NCI-H128 (cell line): ENCODE results near the gene UBA52.
A peak's percentile ranks its signal among the peaks of the same experiment; 100 is the strongest.
"Not testable (repeated sequence)": the region's sequence is repeated elsewhere in the genome, so short reads cannot be mapped to it uniquely, and the experiment has no call there.

Source experiments
- DNase-seq: peaks from one replicate; lab custom pipeline; 2025; ENCODE audit not compliant: unreplicated experiment; lab: John Stamatoyannopoulos, UW

UBA52 gene

DNA sequence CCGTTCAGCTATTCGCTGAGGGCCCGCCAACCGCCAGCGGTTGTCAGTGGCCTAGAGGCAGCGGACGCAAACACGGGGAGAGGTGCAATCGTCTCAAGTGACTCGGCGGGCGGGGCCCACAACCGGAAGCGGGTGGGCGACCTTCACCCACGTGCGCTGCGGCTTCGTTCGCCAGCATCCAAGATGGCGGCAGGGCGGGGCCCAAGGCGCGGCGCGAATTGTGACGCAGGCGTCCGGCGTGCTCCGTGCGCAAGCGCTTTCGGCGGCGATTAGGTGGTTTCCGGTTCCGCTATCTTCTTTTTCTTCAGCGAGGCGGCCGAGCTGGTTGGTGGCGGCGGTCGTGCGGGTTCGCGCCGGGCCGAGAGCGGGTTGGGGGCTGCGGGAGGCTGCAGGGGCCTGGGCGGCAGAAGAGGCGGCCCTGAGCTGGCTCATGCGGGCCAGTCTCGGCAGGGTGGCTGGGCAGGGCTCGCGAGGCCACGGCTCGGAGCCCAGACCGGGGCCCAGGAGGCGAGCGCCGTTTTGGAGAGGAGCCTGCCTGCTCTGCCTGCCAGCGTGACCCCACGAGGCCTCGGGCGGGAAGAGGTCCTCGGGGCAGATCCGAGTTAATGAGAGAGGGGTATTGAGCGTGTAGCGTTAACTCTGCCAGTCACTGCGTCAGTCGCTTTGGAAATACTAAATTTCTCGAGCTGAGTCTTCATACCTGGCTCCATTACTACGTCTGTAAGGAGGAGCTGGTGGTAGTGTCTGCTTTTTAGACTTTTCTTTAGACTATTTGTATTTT, at the start of gene UBA52:
Gene UBA52 (plus strand): TSS at position 294 of the 781 bp plus-strand sequence. CDS start 1,444 bp downstream, outside the sequence.
- peak; percentile 98 for DNase-seq

DNA sequence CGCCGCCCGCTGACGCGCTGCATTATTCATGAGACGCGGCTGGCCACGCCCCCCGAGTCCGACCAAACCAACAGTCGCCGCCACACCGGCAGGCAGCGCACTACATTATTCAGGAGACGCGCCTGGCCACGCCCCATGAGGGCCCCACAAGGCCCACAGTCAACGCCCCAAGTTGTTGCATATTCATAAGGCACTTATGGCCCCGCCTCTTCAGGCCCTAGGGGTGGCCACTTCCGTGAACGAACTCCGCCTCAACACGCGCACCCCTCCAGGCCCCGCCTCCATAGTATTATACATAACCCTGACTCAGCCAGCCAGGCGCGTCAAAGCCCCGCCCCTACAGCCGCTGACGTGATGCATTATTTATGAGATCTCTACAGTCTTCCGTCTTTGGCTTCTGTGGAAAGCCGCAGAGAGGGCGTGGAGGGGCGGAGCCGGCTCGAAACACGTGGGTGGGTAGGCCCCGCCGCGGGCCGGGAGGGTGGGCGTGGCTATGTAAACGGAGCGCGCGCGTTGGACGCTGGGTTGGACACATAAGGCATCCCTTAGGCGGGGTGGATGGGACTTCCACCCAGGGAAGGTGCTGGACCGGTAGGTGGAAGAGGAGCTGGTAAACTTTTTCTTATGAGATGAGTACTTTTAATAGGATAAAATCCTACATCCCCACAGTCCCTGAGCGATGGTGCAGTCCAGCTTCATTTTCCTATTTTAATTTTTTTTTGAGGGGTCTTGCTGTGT, 49.4 kb upstream of the UBA52 start:
- DNase-seq: peak; percentile 99

DNA sequence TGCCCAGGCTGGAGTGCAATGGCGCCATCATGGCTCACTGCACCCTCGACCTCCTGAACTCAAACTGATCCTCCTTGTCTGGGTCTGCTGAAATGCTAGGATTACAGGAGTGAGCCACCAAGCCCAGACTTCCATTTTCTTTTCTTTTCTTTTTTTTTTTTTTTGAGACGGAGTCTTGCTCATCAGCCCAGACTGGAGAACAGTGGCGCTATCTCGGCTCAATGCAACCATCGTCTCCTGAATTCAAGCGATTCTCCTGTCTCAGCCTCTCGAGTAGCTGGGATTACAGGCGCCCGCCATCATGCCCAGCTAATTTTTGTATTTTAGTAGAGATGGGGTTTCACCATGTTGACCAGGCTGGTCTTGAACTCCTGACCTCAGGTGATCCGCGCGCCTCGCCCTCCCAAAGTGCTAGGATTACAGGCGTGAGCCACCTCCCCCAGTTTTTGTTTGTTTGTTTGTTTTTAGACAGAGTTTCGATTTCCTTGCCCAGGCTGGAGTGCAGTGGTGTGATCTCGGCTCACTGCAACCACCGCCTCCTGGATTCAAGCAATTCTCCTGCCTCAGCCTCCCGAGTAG, 48.7 kb upstream of the UBA52 start:
- DNase-seq: not testable (repeated sequence)

DNA sequence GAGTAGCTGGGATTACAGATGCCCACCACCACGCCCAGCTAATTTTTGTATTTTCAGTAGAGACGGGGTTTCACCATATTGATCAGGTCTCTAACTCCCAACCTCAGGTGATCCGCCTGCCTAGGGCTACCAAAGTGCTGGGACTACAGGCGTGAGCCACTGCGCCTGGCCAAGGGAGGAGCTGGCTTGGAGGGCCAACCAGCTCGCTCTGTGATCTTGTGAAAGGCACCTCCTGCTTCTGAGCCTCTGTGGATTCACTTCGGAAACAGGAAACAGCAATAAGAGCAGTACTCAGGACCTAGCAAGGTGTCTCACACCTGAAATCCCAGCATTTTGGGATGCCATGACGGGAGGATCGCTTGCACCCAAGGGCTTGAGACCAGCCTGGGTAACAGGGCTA, 47.8 kb upstream of the UBA52 start:
- no peak for DNase-seq

DNA sequence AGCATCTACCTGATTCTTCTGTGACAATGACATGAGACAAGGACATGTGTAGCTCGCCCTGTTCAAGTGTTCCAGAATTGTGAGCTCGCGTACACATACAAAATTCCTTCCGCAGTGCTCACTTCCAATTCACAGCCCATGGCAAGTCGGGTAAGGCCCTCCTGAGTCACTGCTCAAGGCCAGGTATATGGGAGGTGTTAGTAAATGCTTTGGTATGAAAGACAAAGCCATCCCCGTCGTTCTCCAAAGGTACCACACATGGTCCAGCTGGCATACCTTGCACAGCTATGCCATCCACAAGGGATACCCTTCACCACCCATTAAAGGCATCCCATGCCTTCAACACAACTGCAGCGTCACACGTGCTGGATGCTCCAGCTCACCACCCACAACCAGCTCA, 45.3 kb upstream of the UBA52 start:
- DNase-seq: no peak

DNA sequence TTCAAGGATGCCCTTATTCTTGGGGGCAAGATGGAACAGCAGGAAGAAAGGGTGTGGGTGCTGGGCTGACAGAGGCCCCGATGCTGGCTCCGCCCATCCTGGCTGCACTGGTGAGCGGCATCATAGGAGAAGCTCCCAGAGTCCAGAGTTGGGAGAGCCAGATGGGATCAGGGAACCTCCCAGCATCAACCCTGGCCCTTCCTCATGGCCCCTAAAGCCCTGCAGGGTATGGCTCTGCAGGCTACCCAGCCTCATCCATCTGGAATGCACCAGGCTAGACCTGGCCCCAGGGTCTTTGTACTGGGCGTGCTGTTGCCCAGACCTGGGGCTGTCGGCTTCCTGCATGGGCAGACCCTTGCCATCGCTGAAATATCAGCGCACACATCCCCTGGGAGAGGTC, 41.9 kb upstream of the UBA52 start:
- DNase-seq: no peak

DNA sequence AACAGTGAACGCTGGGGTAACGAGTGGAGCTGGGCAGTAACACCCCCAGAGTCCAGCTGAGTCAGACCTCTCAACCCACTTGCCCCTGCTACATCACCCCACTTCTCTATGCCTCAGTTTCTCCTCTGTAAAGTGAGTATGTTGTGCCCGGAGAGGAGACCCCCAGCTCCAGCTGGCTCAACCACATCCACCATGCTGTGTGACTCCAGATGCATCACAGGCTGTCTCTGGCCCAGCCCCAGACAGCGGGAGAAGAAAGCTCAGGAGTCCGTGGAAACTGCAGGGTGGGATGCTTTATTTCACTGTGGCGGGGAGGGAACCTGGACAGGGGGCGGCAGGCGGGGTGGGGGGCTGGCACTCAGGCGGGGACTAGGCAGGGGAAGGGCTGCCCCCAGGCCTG, 40.2 kb upstream of the UBA52 start:
- no peak for DNase-seq

DNA sequence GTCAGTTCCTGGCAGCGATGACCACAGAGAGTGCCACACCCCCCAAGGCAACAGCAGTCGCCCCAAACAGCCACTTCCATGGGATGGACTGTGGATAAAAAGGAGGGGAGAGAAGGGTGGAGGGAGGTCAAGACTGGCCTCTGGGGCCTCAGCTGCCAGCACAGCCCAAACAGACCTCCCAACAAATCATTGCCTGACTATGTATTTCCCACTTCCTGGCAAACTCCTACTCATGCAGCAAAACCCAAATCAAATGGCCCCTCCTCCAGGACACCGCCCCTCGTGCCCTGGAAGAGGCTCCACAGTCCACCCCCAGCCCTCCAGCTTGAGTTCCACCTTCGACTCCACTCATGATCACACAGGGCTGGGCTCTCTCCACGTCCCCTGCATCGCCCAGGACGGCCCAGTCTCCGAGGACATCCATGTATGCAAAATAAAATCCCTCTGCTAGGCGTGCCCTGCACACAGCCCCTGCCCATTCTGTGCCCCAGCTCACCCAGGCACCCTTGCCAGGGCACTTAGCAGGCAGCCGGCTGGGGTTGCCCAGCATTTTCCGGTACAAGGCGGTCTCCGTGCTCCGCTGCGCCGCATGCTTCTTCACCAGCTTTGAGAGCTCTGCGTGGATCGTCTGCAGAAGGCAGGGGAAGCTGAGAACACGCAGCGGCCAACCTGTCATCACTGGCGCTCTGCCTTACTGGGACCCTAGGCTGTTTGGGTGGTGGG, 39.3 kb upstream of the UBA52 start:
- DNase-seq: no peak

DNA sequence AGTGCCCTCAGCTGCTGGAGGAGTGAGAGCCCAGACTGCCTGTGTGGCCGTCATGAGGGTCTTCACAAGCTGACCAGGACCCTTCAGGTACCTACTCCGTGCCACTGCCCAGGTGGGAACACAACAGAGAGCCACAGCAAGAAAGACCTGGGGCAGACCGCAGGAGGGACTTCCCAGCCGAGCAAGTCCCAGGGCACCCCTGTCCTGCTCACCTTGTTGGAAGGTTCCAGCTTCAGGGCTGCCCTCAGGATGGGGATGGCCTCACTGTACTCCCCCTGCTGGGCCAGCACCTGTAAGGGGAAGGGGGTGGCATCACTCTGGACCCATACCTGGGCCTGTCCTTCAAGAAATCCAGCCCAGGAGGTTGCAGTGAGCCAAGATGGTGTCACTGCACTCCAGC, 38.6 kb upstream of the UBA52 start:
- DNase-seq: no peak

DNA sequence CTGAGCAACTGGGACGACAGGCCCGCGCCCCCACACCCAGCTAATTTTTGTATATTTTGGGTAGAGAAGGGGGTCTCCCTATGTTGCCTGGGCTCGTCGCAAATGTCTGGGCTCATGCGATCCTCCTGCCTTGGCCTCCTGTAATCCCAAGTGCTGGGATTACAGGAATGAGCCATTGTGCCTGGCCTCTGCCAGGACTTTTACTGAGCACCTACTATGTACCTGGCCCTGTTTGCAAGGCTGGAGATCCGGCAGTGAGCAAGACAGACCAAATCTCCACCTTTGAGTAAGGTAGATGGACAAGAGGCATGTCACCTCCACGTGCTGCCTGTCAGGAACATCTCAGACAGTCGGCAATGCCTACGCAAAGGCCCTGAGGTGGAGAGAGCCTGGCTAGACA, 35.2 kb upstream of the UBA52 start:
- DNase-seq: no peak

DNA sequence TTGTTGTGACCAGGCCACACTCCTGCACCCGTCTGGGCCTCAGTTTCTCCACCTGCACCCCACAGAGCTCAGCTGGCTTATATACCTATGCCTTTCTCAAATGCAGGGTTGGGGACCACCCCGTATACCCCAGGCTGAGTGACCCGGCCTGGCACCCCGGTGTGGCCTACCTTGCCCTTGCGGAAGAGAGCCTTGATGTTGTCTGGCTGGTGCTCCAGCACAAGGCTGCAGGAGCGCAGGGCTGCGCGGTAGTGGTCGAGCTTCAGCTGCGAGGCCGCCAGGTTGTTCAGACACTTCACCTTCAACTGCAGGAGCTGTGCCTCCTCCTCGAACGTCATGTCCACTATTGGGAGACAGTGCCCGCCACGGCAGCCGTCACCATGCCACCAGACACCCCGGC, 34.2 kb upstream of the UBA52 start:
- no peak for DNase-seq

DNA sequence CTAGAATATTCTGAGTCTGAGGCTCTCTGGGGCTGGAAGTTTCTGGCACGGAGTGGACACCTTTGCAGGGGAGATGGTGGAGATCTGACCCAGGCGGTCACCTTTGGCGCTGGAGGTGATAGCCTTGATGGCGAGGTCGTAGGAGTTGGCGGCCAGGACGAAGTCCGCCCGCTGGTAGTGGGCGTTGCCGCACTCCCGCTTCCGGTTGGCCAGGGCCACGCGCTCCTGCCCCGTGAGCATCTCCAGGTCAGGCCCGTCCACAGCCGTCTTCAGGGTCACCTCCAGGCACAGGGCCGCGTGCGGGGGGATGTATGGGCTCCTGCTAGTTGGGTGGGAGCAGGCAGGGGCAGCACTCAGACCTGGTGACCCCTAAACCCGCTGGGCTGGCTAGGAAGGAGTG, 33.5 kb upstream of the UBA52 start:
- DNase-seq: no peak

DNA sequence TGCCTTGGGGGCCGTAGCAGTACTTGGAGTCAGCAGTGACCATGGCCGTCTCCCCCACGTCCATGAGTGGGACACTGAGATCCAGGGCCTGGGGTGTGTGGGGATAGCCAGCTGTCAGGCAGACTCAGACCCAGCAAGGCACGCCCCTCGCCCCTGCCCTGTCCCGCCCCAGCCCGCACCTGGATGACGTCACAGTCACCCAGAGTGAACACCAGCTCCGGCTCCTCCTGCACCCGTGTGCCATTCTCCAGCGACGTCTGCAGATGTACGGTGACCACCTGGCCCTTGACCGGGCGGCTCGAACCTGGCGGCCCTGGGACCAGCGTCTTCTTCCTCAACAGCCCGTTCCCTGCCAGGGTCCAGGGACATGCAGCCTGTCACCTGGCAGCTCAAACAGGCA, 32.3 kb upstream of the UBA52 start:
- DNase-seq: no peak

DNA sequence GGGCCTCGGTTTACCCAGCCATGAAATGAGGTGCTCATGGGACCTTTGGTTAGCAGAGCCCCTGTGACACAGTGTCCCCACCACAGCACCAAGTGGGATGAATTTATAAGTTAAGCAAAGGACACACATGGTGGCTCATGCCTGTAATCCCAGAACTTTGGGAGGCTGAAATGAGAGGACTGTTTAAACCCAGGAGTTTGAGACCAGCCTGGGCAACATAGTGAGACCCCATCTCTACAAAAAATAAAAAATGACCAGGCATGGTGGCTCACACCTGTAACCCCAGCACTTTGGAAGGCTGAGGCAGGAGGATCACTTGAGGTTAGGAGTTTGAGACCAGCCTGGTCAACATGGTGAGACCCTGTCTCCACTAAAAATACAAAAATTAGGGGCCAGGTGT, 31.5 kb upstream of the UBA52 start:
- DNase-seq: not testable (repeated sequence)

DNA sequence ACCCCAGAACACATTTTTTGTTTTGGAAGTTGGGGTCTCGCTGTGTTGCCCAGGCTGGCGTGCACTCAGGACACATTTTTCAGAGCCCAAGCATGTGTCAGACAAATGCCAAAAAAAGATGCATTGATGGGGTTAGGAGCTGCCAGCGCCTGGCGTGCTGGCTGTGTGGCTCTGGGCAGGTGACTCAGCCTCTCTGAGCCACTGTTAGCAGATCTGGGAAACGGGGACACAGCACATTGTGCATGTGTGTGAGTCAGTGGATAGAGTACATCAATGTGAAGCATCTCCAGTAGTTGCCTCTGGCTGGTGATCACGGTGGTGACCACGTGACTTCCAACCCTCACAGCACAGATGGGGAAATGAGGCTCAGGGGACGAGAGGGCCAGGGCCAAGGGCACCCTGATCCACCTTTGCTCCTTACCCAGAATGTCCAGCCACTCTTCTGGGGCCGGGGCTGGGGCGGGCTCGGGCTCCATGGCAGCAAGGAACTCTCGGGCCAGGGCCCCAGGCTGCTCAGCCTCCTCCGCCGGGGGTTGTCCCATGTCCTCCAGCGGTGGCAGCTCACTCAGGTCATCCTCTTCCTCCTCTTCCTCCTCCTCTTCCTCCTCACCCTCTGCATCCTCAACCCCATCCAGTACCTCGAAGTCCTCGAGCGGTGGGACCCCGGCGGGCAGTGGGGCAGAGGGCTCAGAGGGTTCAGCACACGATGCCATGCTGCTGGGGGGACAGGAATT, 30.2 kb upstream of the UBA52 start:
- no peak for DNase-seq

DNA sequence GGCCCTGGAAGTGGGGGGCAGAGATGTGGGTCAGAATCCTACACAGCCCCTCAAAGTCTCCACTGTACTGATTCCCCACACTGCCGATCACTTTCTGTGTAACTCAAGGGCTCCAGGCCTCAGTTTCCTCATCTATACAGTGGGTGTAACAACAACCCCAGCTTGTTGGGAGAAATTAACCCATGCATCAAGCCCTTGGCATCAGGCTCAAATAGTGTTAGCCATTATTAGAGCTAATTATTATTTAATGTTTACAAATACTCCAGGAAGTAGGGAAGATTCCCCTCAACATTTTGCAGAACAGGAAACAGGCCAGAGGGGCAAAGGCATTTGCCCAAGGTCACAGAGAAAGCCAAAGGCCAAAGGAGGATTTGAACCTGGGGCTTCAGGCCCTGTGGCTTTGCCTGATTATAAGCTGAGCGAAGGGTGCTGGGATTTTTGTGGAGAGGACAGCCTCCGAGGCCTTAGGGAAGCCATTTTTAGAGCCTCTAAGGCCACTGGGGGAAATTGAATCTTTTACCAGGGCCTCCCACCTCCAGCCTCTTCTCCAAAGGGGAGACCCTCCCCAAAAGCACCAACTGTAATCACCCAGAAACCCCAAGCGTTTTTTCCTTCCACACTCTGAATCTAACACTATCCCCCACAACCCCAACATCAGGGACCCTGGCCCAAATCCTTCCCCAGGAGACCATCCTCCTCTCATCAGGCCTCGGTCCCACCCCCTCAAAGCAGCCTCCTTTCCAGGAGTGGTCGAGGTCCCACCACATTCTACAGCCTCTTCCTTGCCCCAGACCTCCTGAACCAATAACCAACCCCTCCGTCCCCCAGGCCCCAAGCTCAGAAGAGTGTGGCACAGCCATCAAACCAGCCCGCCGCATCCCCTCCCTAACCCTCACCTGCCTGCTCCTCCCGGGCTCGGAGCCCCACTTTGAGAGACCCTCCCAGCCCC, 29.4 kb upstream of the UBA52 start:
- DNase-seq: no peak

DNA sequence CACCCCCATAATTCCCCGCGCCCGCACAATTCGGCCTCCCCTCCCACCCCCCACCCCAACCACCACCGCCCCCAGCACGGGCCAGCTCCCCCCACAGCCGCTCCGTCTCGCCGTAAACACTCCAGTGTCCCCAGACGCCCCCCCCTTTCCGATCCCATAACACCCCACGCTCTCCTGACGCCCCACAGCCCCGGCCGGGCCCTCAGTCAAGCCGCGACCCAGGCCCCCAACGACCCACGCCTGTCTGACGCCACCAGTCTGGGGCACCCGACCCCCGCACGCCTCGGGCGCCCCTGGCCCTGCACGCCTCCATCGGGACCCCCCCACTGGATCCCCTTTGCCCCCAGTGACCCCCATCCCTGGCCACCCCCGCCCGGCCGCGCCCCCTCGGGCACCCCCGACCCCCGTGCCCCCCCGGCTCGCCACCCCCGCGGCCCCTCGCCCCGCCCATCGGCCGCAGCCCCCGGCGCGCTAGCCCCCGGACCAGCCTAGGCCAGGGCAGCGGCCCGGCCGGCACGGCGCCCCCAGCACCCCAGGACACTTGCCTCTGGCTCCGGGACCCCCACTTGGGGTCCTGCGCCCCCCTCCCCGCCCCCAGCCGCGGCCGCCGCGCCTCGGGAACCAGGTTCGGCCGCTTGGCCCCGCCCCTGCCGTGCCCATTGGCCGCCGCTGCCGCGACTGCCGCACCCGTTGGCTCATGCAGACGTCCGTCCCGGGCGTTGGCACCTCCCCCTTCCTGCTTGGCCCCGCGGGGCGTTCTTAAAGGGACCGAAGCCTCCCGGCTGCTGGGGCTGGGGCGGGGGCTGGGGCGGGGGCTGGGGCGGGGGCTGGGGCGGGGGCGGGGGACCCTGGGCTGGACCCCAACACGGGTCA, 28.5 kb upstream of the UBA52 start, which contains the start of gene FKBP8:
Gene FKBP8 (minus strand): TSS at position 633 of the 873 bp plus-strand sequence. CDS start 1,603 bp downstream, outside the sequence.
- DNase-seq: peak; percentile 83

DNA sequence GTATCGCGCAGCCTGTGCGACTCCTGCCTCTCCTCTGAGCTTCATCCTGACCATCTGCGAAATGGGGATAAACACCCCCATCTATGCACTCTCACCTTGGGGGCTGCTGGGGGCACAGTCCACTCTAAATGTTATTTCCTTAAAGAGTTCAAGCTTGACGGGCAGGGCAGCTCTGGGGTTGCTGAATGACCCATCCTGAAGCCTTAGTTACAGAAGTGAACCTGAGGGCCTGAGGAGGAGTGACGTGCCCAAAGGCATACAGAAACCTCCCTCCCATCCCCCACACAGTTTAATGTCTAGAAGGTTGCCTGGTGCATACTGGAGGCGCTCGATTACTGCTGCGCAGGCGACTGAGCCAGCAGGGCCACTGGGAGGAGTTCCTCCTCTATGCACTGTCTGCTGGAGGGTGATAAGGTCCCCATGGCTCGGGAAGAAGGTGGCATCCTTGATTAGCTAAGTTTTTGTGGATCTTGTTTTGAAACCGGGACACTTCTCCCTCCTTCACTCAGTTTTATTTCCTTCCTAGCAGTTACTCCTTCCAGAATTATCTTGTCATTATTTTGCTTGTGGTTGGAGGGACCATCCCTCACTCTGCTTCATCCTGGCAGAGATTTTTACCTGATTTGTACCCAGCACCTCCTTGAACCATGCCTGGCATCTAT, 27.7 kb upstream of the UBA52 start:
- DNase-seq: no peak
